ENCODE results near the gene GHR. TPM values are rescaled to one million over a fixed set of nuclear protein-coding genes. Genes with fewer than 3 reads are reported as not detected.

GHR gene
- total and polyA plus RNA-seq, 2 of the 8 experiments (the other 6 are each of a cell fraction or from before 2014, with no cell fraction given) = 0.15 to 0.19 TPM

- TF ChIP-seq, protein P1, sequence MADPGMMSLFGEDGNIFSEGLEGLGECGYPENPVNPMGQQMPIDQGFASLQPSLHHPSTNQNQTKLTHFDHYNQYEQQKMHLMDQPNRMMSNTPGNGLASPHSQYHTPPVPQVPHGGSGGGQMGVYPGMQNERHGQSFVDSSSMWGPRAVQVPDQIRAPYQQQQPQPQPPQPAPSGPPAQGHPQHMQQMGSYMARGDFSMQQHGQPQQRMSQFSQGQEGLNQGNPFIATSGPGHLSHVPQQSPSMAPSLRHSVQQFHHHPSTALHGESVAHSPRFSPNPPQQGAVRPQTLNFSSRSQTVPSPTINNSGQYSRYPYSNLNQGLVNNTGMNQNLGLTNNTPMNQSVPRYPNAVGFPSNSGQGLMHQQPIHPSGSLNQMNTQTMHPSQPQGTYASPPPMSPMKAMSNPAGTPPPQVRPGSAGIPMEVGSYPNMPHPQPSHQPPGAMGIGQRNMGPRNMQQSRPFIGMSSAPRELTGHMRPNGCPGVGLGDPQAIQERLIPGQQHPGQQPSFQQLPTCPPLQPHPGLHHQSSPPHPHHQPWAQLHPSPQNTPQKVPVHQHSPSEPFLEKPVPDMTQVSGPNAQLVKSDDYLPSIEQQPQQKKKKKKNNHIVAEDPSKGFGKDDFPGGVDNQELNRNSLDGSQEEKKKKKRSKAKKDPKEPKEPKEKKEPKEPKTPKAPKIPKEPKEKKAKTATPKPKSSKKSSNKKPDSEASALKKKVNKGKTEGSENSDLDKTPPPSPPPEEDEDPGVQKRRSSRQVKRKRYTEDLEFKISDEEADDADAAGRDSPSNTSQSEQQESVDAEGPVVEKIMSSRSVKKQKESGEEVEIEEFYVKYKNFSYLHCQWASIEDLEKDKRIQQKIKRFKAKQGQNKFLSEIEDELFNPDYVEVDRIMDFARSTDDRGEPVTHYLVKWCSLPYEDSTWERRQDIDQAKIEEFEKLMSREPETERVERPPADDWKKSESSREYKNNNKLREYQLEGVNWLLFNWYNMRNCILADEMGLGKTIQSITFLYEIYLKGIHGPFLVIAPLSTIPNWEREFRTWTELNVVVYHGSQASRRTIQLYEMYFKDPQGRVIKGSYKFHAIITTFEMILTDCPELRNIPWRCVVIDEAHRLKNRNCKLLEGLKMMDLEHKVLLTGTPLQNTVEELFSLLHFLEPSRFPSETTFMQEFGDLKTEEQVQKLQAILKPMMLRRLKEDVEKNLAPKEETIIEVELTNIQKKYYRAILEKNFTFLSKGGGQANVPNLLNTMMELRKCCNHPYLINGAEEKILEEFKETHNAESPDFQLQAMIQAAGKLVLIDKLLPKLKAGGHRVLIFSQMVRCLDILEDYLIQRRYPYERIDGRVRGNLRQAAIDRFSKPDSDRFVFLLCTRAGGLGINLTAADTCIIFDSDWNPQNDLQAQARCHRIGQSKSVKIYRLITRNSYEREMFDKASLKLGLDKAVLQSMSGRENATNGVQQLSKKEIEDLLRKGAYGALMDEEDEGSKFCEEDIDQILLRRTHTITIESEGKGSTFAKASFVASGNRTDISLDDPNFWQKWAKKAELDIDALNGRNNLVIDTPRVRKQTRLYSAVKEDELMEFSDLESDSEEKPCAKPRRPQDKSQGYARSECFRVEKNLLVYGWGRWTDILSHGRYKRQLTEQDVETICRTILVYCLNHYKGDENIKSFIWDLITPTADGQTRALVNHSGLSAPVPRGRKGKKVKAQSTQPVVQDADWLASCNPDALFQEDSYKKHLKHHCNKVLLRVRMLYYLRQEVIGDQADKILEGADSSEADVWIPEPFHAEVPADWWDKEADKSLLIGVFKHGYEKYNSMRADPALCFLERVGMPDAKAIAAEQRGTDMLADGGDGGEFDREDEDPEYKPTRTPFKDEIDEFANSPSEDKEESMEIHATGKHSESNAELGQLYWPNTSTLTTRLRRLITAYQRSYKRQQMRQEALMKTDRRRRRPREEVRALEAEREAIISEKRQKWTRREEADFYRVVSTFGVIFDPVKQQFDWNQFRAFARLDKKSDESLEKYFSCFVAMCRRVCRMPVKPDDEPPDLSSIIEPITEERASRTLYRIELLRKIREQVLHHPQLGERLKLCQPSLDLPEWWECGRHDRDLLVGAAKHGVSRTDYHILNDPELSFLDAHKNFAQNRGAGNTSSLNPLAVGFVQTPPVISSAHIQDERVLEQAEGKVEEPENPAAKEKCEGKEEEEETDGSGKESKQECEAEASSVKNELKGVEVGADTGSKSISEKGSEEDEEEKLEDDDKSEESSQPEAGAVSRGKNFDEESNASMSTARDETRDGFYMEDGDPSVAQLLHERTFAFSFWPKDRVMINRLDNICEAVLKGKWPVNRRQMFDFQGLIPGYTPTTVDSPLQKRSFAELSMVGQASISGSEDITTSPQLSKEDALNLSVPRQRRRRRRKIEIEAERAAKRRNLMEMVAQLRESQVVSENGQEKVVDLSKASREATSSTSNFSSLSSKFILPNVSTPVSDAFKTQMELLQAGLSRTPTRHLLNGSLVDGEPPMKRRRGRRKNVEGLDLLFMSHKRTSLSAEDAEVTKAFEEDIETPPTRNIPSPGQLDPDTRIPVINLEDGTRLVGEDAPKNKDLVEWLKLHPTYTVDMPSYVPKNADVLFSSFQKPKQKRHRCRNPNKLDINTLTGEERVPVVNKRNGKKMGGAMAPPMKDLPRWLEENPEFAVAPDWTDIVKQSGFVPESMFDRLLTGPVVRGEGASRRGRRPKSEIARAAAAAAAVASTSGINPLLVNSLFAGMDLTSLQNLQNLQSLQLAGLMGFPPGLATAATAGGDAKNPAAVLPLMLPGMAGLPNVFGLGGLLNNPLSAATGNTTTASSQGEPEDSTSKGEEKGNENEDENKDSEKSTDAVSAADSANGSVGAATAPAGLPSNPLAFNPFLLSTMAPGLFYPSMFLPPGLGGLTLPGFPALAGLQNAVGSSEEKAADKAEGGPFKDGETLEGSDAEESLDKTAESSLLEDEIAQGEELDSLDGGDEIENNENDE (IDR thresholded peaks at IDR 0.05; ENCODE audit: insufficient replicate concordance, low read length) = no peak
- TF ChIP-seq POU5F1 (IDR thresholded peaks at IDR 0.05; ENCODE audit: low read depth, low read length) (no peak), JUND (IDR thresholded peaks at IDR 0.05; ENCODE audit: low read length) (no peak), FOSL1 (IDR thresholded peaks at IDR 0.05; ENCODE audit: insufficient read depth, low read depth, low read length) (no peak)
These were observed 201.7 kb downstream of the GHR start (continued) for GRCh38 chr5:42624912-42625311.

Data from H1 (cell line).